DND-41 (cell line): ENCODE results near the gene GPR162.

Experiments used
- ATAC-seq: fragments of 200-7000 bp; cut with Tn5 transposase; 3 replicates; pipeline ENCODE4 v1.9.1; 2021; ENCODE audit warnings: low read depth; ENCODE audit not compliant: insufficient read depth
- DNase-seq: peaks from one replicate; pipeline ENCODE4 v3.0.0-alpha.2; 2020
- H2AFZ ChIP-seq: 2 replicates; pipeline ENCODE4 v1.6.0; 2012; ENCODE audit warnings: low read depth, low read length
- H3K27ac ChIP-seq: 2 replicates; pipeline ENCODE4 v1.5.1; 2012; ENCODE audit warnings: low read length, inconsistent platforms
- H3K27me3 ChIP-seq: fragments of 200-600 bp; sonication (generic); 2 replicates; pipeline ENCODE4 v1.6.0; 2012; ENCODE audit warnings: low read length, mild to moderate bottlenecking, inconsistent platforms; ENCODE audit not compliant: insufficient read depth, poor library complexity
- H3K36me3 ChIP-seq: 2 replicates; pipeline ENCODE4 v1.5.1; 2012; ENCODE audit warnings: low read length, inconsistent platforms; ENCODE audit not compliant: insufficient read depth
- H3K4me1 ChIP-seq: 2 replicates; pipeline ENCODE4 v1.5.1; 2012; ENCODE audit warnings: mild to moderate bottlenecking, low read length; ENCODE audit not compliant: insufficient read depth
- H3K4me2 ChIP-seq: 2 replicates; pipeline ENCODE4 v1.6.0; 2012; ENCODE audit warnings: mild to moderate bottlenecking, moderate library complexity, low read length, inconsistent platforms; ENCODE audit not compliant: insufficient read depth
- H3K4me3 ChIP-seq, 2 experiments: fragments of 200-600 bp in 1 of 2; shearing (Covaris generic) in 1 of 2; 2 replicates each; pipeline ENCODE4 v1.5.1; 2012 to 2016; ENCODE audit warnings: inconsistent platforms in 2 of 2, low read length in 2 of 2, mild to moderate bottlenecking in 2 of 2, low read depth in 1 of 2, moderate library complexity in 1 of 2
- H3K79me2 ChIP-seq: 2 replicates; pipeline ENCODE4 v1.6.0; 2012; ENCODE audit warnings: low read length, inconsistent platforms; ENCODE audit not compliant: insufficient read depth
- H3K9ac ChIP-seq: 2 replicates; pipeline ENCODE4 v1.6.0; 2012; ENCODE audit warnings: low read depth, mild to moderate bottlenecking, inconsistent platforms, low read length, moderate library complexity
- H3K9me3 ChIP-seq: 2 replicates; pipeline ENCODE4 v1.5.1; 2012; ENCODE audit warnings: low read length, moderate library complexity, mild to moderate bottlenecking, inconsistent platforms; ENCODE audit not compliant: insufficient read depth, severe bottlenecking
- H4K20me1 ChIP-seq: 2 replicates; pipeline ENCODE4 v1.6.0; 2012; ENCODE audit warnings: low read length; ENCODE audit not compliant: insufficient read depth
- EZH2 ChIP-seq: IDR thresholded peaks from 3 replicates; pipeline ENCODE4 v1.6.1; 2012; ENCODE audit warnings: borderline replicate concordance, low read depth, mild to moderate bottlenecking, moderate library complexity, low read length, inconsistent platforms; ENCODE audit not compliant: severe bottlenecking
- TF ChIP-seq, protein P1 (sequence below): IDR thresholded peaks from 2 replicates; pipeline ENCODE4 v1.5.1; 2012; ENCODE audit warnings: borderline replicate concordance, low read length, moderate library complexity, mild to moderate bottlenecking; ENCODE audit not compliant: poor library complexity, severe bottlenecking; ENCODE audit errors: extremely low read depth

The GPR162 gene

DNA sequence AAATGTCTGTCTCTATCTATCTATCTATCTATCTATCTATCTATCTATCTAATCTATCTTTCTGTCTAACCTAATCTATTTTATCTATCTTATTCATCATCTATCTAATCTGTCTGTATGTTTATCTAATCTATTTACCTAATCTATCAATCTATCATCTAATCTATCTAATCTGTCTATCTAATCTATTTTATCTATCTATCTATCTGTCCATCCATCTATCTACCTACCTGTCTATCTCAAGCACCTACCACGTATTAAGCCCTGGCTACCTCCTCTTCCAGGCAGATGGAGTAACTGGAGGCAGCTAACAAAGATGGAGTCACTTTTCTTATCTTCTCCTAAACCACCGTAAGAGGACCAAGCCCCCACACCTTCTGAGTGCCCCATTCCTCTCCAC lies 26.5 kb upstream of the GPR162 start:
- H3K4me2 ChIP-seq: no peak overlapping the region
- H3K9ac ChIP-seq: no peak overlapping the region
- peaks cover 40% of the 10 kb centered on the region for H3K27me3 ChIP-seq
- ATAC-seq (no peak), DNase-seq (no peak)
- no peak overlapping the region for H2AFZ ChIP-seq
- peaks cover 10% of the 10 kb centered on the region for H3K4me1 ChIP-seq
- no peak overlapping the region for H3K4me3 ChIP-seq
- H3K36me3 ChIP-seq: no peaks in the 10 kb centered on the region
- H3K27ac ChIP-seq: no peak overlapping the region
- TF ChIP-seq EZH2: no peak
- TF ChIP-seq, protein P1, sequence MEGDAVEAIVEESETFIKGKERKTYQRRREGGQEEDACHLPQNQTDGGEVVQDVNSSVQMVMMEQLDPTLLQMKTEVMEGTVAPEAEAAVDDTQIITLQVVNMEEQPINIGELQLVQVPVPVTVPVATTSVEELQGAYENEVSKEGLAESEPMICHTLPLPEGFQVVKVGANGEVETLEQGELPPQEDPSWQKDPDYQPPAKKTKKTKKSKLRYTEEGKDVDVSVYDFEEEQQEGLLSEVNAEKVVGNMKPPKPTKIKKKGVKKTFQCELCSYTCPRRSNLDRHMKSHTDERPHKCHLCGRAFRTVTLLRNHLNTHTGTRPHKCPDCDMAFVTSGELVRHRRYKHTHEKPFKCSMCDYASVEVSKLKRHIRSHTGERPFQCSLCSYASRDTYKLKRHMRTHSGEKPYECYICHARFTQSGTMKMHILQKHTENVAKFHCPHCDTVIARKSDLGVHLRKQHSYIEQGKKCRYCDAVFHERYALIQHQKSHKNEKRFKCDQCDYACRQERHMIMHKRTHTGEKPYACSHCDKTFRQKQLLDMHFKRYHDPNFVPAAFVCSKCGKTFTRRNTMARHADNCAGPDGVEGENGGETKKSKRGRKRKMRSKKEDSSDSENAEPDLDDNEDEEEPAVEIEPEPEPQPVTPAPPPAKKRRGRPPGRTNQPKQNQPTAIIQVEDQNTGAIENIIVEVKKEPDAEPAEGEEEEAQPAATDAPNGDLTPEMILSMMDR: no peak
- peaks cover 4% of the 10 kb centered on the region; the same call in 1 of the 2 replicates for H4K20me1 ChIP-seq
- no peaks in the 10 kb centered on the region for H3K79me2 ChIP-seq
- no peaks in the 10 kb centered on the region for H3K9me3 ChIP-seq

DNA sequence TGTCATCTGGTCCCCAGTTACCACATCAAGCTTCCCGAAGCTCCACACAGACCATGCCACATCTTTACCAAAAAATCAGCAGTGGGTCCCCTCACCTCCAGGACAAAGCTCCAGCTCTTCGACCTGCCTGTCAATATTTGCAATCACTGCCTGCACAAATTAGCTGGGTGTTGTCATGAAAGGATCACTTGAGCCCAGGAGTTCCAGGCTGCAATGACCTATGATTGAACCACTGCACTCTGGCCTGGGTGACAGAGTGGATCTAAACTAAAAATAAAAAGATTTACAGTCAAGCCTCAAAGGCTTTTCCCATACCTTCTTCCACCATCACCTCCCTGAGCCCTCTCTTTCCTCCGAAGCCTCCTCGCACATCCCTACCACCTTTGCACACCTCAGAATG lies 25.0 kb upstream of the GPR162 start:
- Histone ChIP-seq H3K4me1 (peaks cover 10% of the 10 kb centered on the region), H3K36me3 (no peaks in the 10 kb centered on the region), H3K79me2 (no peaks in the 10 kb centered on the region), H3K9me3 (no peaks in the 10 kb centered on the region), H3K4me2 (no peak overlapping the region), H4K20me1 (peaks cover 4% of the 10 kb centered on the region; the same call in 1 of the 2 replicates), H3K4me3 (no peak overlapping the region), H3K27ac (no peak overlapping the region), H3K27me3 (peaks cover 29% of the 10 kb centered on the region), H2AFZ (no peak overlapping the region), H3K9ac (no peak overlapping the region)
- no peak for ATAC-seq
- TF ChIP-seq, protein P1: no peak
- no peak for TF ChIP-seq EZH2
- no peak for DNase-seq

DNA sequence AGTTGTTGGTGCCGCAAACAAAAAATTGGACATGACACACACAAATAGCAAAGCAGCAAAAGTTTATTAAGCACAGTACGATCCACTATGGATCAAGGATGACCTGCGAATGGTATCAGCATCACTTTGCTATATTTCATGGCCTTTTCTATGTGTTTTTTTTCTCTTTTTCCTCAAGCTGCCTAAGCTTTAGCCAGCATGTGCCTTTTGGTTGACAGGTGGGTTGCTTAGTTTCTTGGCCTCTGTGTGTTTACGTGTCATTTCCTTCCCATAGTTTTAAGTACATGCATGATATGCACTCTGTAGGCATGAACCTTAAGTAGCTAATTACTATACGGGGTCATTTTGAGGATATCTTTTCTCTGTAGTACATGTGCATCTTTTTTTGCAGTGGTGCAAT lies 22.5 kb upstream of the GPR162 start:
- H3K27me3 ChIP-seq: peaks cover 11% of the 10 kb centered on the region
- H3K27ac ChIP-seq: no peak overlapping the region
- DNase-seq: no peak
- H3K79me2 ChIP-seq: no peaks in the 10 kb centered on the region
- H3K4me2 ChIP-seq: no peak overlapping the region
- no peaks in the 10 kb centered on the region for H4K20me1 ChIP-seq
- H3K36me3 ChIP-seq: no peaks in the 10 kb centered on the region
- no peak overlapping the region for H2AFZ ChIP-seq
- H3K4me3 ChIP-seq: no peak overlapping the region
- no peak for TF ChIP-seq EZH2
- TF ChIP-seq, protein P1: no peak
- no peaks in the 10 kb centered on the region for H3K4me1 ChIP-seq
- no peak for ATAC-seq
- no peak overlapping the region for H3K9ac ChIP-seq
- no peaks in the 10 kb centered on the region for H3K9me3 ChIP-seq

DNA sequence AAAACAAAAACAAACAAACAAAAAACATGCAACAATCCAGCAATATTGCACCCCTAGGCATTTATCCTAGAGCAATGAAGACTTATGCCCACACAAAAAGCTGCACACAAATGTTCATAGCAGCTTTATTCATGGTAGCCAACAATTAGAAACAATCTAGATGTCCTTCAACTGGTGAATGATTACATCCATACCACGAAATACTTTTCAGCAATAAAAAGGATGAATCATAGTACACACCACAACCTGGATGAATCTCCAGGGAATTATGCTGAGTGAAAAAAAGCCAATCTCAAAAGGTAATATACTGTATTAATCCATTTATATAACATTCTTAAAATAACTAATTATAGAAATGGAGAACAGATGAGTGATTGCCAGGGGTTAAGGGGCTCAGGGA lies 14.5 kb upstream of the GPR162 start:
- TF ChIP-seq, protein P1: no peak
- no peak for TF ChIP-seq EZH2

More for the DNA sequence above, 14.5 kb upstream of the GPR162 start:
- Histone ChIP-seq H3K79me2 (no peaks in the 10 kb centered on the region), H3K36me3 (no peaks in the 10 kb centered on the region), H3K9me3 (no peaks in the 10 kb centered on the region), H4K20me1 (no peaks in the 10 kb centered on the region), H3K4me1 (no peaks in the 10 kb centered on the region), H2AFZ (no peak overlapping the region), H3K27me3 (no peaks in the 10 kb centered on the region), H3K9ac (no peak overlapping the region), H3K4me3 (no peak overlapping the region), H3K27ac (no peak overlapping the region), H3K4me2 (no peak overlapping the region)
- DNase-seq (no peak), ATAC-seq (no peak)
